Gastroesophageal sphincter (tissue), 4 donors: ENCODE data around the gene ORMDL3. TPM values are rescaled to one million over a fixed set of nuclear protein-coding genes. Genes with fewer than 3 reads are reported as not detected.
A peak's percentile ranks its signal among the peaks of the same experiment; 100 is the strongest.

Experiments used
- ATAC-seq: fragments of 150-250 bp; one replicate; pipeline ENCODE4 v1.9.1; 2016; ENCODE audit warnings: mild to moderate bottlenecking, moderate library complexity
- H3K27ac ChIP-seq, 4 donors: fragments of 200-600 bp; sonication (generic) in 3 of 4; 1 replicate in 3 of 4; 2 replicates in 1 of 4; pipeline ENCODE4 v1.5.1; 2016 to 2019
- H3K27me3 ChIP-seq: fragments of 200-600 bp; sonication (generic); one replicate; pipeline ENCODE4 v1.5.1; 2019
- H3K36me3 ChIP-seq, 2 donors: fragments of 200-600 bp; sonication (generic); one replicate each; pipeline ENCODE4 v1.5.1; 2019; ENCODE audit warnings: control low read depth in 1 of 2
- H3K4me1 ChIP-seq, 3 donors: fragments of 200-600 bp; sonication (generic); 1 replicate in 2 of 3; 2 replicates in 1 of 3; pipeline ENCODE4 v1.5.1; 2016 to 2019; ENCODE audit warnings: control low read depth in 2 of 3
- H3K4me3 ChIP-seq, 2 donors: fragments of 200-600 bp; sonication (generic); one replicate each; pipeline ENCODE4 v1.5.1; 2019; ENCODE audit warnings: mild to moderate bottlenecking in 1 of 2, moderate library complexity in 1 of 2
- H3K9me3 ChIP-seq, 3 donors: fragments of 200-600 bp; sonication (generic); one replicate each; pipeline ENCODE4 v1.5.1; 2017 to 2019; ENCODE audit warnings: control low read depth in 2 of 3
- CTCF ChIP-seq, 4 experiments: fragments of 200-600 bp in 2 of 4; fragments of 450-650 bp in 2 of 4; sonication (generic) in 1 of 4; IDR thresholded peaks; one replicate each; pipeline ENCODE4 v1.5.1; 2017 to 2019; ENCODE audit warnings: antibody characterized with exemption in 4 of 4, mild to moderate bottlenecking in 2 of 4, moderate library complexity in 2 of 4
- EP300 ChIP-seq: sonication (generic); formaldehyde crosslinking; IDR thresholded peaks from one replicate; pipeline ENCODE4 v1.6.1; 2017; ENCODE audit warnings: antibody characterized with exemption, mild to moderate bottlenecking
- POLR2A ChIP-seq, 2 donors: fragments of 450-650 bp; IDR thresholded peaks; one replicate each; pipeline ENCODE4 v1.6.1; 2017; ENCODE audit warnings: antibody characterized with exemption in 2 of 2, mild to moderate bottlenecking in 2 of 2, moderate library complexity in 1 of 2
- POLR2AphosphoS5 ChIP-seq: sonication (generic); formaldehyde crosslinking; IDR thresholded peaks from one replicate; pipeline ENCODE4 v1.6.1; 2017; ENCODE audit warnings: antibody characterized with exemption
- WGBS, 2 donors: methylation state at CpG; one replicate each; pipeline ENCODE4 v1.1.5; 2018; ENCODE audit warnings: low coverage in 1 of 2; 5-methylcytosine and 5-hydroxymethylcytosine counted together
- total RNA-seq, 4 donors: library from RNA; depleted of rRNA; stranded (reverse); fragments of >200 nt; gene quantifications; one replicate each; pipeline ENCODE4 v1.1.0, GENCODE V29; 2016

Gene ORMDL3
- total RNA-seq, 4 donors from 2014 or later = 41.9 to 51.2 (median 46.9) TPM

- Histone ChIP-seq H3K36me3 (no peaks in the 10 kb centered on the region), H3K4me1 (no peaks in the 10 kb centered on the region), H3K27ac (no peak overlapping the region), H3K27me3 (peaks cover 21% of the 10 kb centered on the region), H3K4me3 (no peak overlapping the region), H3K9me3 (no peaks in the 10 kb centered on the region)
- TF ChIP-seq CTCF (IDR thresholded peaks at IDR 0.05) (no peak), POLR2AphosphoS5 (no peak), POLR2A (IDR thresholded peaks at IDR 0.05) (no peak), EP300 (no peak)
- no peak for ATAC-seq
- WGBS, 2 donors = 84 to 86% methylated on average over 3 of the region's 3 CpGs
Measured at GRCh38 chr17:39937447-39937846, 10.0 kb upstream of the ORMDL3 start.

GRCh38 chr17:39935909-39936308 is 8.5 kb upstream of the ORMDL3 start:
- no peaks in the 10 kb centered on the region for H3K9me3 ChIP-seq
- WGBS, 2 donors = 33% methylated on average over 1 of the region's 3 CpGs; no CpG with 5 or more reads in 1 of the 2 donors
- ATAC-seq = no peak
- H3K36me3 ChIP-seq = no peaks in the 10 kb centered on the region
- peaks cover 11% of the 10 kb centered on the region for H3K27me3 ChIP-seq
- no peak for TF ChIP-seq POLR2AphosphoS5
- no peak for TF ChIP-seq CTCF (IDR thresholded peaks at IDR 0.05)
- no peak for TF ChIP-seq EP300
- no peaks in the 10 kb centered on the region for H3K4me1 ChIP-seq
- no peak overlapping the region for H3K27ac ChIP-seq
- H3K4me3 ChIP-seq = no peak overlapping the region

- no peak overlapping the region for H3K4me3 ChIP-seq
- H3K27ac ChIP-seq = no peak overlapping the region
- TF ChIP-seq POLR2AphosphoS5 = no peak
- TF ChIP-seq POLR2A (IDR thresholded peaks at IDR 0.05) = no peak
- TF ChIP-seq EP300 = no peak
- TF ChIP-seq CTCF (IDR thresholded peaks at IDR 0.05) = no peak
- 85 to 92% methylated on average over 2 to 4 of the region's 5 CpGs for WGBS, 2 donors
- H3K27me3 ChIP-seq = no peaks in the 10 kb centered on the region
- no peak for ATAC-seq
- H3K9me3 ChIP-seq = no peaks in the 10 kb centered on the region
- no peaks in the 10 kb centered on the region for H3K36me3 ChIP-seq
- H3K4me1 ChIP-seq = peaks cover 0 to 7% (median 0%) of the 10 kb centered on the region in 3 donors
Measured at GRCh38 chr17:39934324-39934723, 6.9 kb upstream of the ORMDL3 start.

GRCh38 chr17:39933912-39934311 is 6.5 kb upstream of the ORMDL3 start:
- no peaks in the 10 kb centered on the region for H3K36me3 ChIP-seq
- no peak overlapping the region for H3K4me3 ChIP-seq
- peaks cover 0 to 11% (median 2%) of the 10 kb centered on the region in 3 donors for H3K4me1 ChIP-seq
- no peak for ATAC-seq
- no peaks in the 10 kb centered on the region for H3K27me3 ChIP-seq
- no CpG with 5 or more reads among the region's 5 CpGs for WGBS, 2 donors
- no peaks in the 10 kb centered on the region for H3K9me3 ChIP-seq
- no peak overlapping the region for H3K27ac ChIP-seq
- TF ChIP-seq POLR2AphosphoS5 = no peak
- TF ChIP-seq CTCF (IDR thresholded peaks at IDR 0.05) = no peak
- TF ChIP-seq EP300 = no peak
- TF ChIP-seq POLR2A (IDR thresholded peaks at IDR 0.05) = no peak

- Histone ChIP-seq H3K27ac (peak overlapping the region in 3 of 4 donors; percentile 88 to 96 (median 90)), H3K27me3 (no peaks in the 10 kb centered on the region), H3K36me3 (no peaks in the 10 kb centered on the region), H3K9me3 (no peaks in the 10 kb centered on the region), H3K4me1 (peaks cover 4 to 44% (median 21%) of the 10 kb centered on the region in 3 donors), H3K4me3 (no peak overlapping the region)
- no peak for ATAC-seq
- 90 to 100% methylated on average over 2 to 3 of the region's 5 CpGs for WGBS, 2 donors
- TF ChIP-seq EP300 (no peak), POLR2AphosphoS5 (no peak), CTCF (IDR thresholded peaks at IDR 0.05) (no peak), POLR2A (IDR thresholded peaks at IDR 0.05) (no peak)
Measured at GRCh38 chr17:39929646-39930407, 2.4 kb upstream of the ORMDL3 start.
